Colon (tissue), 2 donors: ENCODE data around the gene DYNLT5.
"Not testable (repeated sequence)": the region's sequence is repeated elsewhere in the genome, so short reads cannot be mapped to it uniquely, and the experiment has no call there.

Experiments used
- FAIRE-seq: peaks from 2 replicates; lab custom pipeline; 2012; peaks lifted over from hg19 to GRCh38; lab: Jason Lieb, UNC
- donor health status: control.
- donor health status: control.

DYNLT5 gene

DNA sequence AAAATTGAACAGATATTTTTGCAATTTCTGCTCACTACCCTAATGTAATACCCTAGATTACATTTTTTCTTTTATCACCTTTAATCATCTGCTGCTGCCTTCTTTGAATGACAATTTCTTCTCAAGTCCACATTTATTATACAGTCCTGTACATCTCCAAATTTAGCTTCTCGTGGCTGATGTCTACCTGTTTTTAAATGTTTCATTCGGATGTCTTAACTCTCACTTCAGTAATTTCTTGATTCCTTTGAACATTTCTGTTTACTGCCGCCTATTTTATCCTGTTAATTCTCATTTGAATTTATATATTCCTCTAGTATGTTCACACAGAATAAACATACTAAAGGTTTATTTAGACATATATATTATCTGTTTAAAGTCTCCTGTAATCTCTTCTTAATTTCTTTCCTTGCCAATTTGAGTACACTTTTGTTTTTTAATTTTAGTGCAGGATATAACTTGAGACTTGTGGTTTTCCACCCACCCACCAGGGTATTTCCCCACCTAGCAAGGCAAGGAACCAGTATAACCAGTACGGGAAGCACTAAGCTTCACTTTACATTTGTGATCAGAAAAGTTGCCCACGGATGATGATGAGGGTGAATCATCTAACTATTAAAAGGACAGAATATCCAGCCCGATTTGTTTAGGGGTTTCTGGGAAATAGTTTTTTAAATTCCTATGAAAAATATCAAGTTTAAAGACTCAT, 36.1 kb downstream of the DYNLT5 start:
- no peak for FAIRE-seq

DNA sequence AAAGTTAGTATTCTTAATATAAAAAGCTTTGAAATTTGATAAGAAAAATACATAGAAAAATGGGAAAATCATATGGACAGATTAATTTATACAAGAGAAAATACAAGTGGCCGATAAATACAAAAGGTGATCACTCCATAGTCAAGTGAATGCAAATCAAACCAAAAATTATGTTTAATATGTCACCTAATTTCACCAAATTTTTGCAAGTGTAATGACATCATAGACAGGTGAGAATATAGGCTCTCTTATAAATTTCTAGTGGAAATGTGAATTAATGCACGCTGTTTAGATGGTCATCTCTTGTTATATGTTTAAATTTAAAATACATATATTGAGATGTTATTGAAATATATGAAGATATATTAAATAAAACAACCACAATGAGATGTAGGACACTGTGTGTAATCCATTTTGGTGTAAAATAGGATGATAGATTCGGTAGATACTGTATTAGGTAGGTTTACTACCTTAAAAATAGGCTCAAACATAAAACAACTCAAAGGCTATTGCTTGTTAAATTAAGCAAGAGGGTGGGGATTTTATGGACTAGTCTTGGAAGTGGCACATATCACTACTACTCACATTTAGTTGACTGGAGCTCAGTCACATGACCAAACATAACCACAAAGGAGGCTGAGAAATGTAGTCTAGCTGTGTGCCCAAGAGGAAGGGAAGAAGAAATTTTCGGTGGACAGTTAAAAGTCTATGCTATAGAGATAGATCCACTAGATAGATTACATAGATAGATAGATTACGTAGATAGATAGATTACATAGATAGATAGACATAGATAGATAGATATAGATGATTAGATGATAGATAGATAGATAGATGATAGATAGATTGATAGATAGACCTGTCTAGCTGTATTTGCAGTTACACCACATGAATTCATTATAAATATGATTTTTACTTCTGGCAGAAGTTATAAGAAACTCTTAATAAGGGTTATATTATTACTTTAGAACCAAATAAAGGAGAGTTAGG, 39.7 kb downstream of the DYNLT5 start:
- FAIRE-seq = no peak

DNA sequence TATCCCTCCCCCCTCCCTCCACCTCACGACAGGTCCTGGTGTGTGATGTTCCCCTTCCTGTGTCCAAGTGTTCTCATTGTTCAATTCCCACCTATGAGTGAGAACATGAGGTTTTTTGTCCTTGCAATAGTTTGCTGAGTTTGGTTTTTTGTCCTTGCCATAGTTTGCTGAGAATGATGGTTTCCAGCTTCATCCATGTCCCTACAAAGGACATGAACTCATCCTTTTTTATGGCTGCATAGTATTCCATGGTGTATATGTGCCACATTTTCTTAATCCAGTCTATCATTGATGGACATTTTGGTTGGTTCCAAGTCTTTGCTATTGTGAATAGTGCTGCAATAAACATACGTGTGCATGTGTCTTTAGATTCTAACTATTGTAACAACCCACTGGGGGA, 43.6 kb downstream of the DYNLT5 start:
- not testable (repeated sequence) for FAIRE-seq

DNA sequence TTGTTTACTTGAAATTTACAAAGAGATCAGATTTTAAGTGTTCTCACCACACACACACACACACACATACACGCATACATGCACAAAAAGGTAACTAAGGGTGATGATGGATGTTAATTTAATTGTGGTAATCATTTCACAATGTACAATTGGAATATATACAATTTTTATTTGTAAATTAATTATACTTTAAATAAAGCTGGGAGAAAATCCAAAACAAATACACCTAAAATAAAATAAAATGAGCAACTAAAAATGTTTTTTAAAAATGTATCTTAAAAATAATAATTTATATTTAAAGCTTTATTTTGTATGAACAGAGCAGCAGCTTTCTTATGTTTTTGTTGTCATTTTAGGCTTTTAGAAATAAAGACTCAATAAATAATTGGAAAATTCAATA, 57.0 kb downstream of the DYNLT5 start:
- no peak for FAIRE-seq

DNA sequence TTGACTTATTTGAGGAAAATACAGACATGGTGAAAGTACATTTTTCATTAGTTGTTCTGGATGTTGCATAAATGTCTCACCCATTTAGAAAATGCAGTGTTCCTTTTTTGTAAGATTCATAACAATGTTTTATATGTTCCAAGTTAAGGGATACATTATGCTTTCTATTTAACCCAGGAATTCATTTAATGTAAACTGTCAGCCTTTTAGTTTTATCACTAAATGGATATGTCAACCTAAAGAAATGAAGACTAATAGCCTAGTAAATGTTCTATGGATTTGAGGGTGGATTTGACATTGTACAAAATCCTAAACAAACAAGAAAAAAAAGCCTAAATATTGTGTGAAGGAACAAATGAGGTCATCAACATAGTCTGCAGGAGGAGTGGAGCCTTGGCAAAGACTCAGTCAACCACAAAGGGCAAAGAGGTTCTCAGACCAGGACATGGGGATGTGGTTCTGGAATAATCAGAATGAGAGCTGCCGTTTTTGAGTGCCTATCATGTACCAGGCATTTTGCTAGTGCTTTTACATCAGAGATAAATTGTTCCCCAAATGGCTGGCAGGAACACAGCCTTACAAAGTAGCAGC, 57.6 kb downstream of the DYNLT5 start:
- FAIRE-seq = no peak

DNA sequence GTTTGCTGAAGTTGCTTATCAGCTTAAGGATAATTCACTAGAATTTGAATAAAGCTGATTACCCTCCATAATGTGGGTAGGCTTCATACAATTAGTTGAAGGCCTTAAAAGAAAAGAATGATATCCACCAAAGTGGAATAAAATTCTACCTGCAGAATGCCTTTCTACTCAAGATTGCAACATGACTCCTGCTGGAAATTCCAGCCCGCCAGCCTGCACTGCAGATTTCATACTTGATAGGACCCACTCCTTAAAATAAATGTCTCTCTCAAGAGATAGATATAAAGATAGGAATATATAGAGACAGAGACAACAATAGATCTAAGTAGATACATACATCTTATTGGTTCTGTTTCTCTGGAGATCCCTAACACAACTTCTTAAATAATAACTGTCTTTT, 72.5 kb downstream of the DYNLT5 start:
- FAIRE-seq = no peak
